ENCODE measurements around the gene SF3B4. TPM values are rescaled to one million over a fixed set of nuclear protein-coding genes. Genes with fewer than 3 reads are reported as not detected.

The SF3B4 gene
- total RNA-seq, 4 donors from 2014 or later = 7.6 to 16.9 (median 14.1) TPM

- Histone ChIP-seq H3K4me3 (peak overlapping the region in 1 of 4 donors; percentile 74), H3K36me3 (peaks cover 0 to 16% (median 0%) of the 10 kb centered on the region in 3 donors), H3K27me3 (no peaks in the 10 kb centered on the region), H3K4me1 (peaks cover 4 to 80% (median 43%) of the 10 kb centered on the region in 3 donors), H3K9me3 (no peaks in the 10 kb centered on the region), H3K27ac (peak overlapping the region; percentile 77 to 90 (median 83))
- no peak for DNase-seq
- no peak for TF ChIP-seq CTCF (IDR thresholded peaks at IDR 0.05)
- no peak for TF ChIP-seq POLR2A (IDR thresholded peaks at IDR 0.05)
- intact Hi-C loops (cut with DNase I) = no loop called here
Measured at GRCh38 chr1:149937759-149938158, 10.2 kb upstream of the SF3B4 start.

- Histone ChIP-seq H3K27me3 (no peaks in the 10 kb centered on the region), H3K9me3 (no peaks in the 10 kb centered on the region), H3K4me3 (peak overlapping the region; percentile 35 to 74 (median 54)), H3K27ac (peak overlapping the region; percentile 77 to 90 (median 83)), H3K4me1 (peaks cover 4 to 74% (median 37%) of the 10 kb centered on the region in 3 donors), H3K36me3 (peaks cover 0 to 22% (median 0%) of the 10 kb centered on the region in 3 donors)
- no peak for DNase-seq
- TF ChIP-seq CTCF (IDR thresholded peaks at IDR 0.05) (no peak), POLR2A (IDR thresholded peaks at IDR 0.05) (peak in 3 of 4 donors; percentile 21 to 77 (median 59))
- WGBS, 2 donors = 16 to 22% methylated on average over 8 of the region's 8 CpGs
- intact Hi-C loops (cut with DNase I) = no loop called here
Measured at GRCh38 chr1:149936992-149937705, 9.5 kb upstream of the SF3B4 start.

- no peak for TF ChIP-seq CTCF (IDR thresholded peaks at IDR 0.05)
- no peak for TF ChIP-seq POLR2A (IDR thresholded peaks at IDR 0.05)
- Histone ChIP-seq H3K36me3 (peaks cover 0 to 29% (median 0%) of the 10 kb centered on the region in 3 donors), H3K4me3 (peak within 1 kb of the TSS; percentile 35 to 74 (median 54)), H3K27me3 (no peaks in the 10 kb centered on the region), H3K9me3 (no peaks in the 10 kb centered on the region), H3K27ac (peak within 1 kb of the TSS; percentile 77 to 90 (median 83)), H3K4me1 (peaks cover 4 to 66% (median 34%) of the 10 kb centered on the region in 3 donors)
- WGBS, 2 donors = 14 to 26% methylated on average over 15 to 17 of the region's 18 CpGs
- intact Hi-C loops (cut with DNase I) = no loop called here
- no peak for DNase-seq
Measured at GRCh38 chr1:149936170-149936991, 8.8 kb upstream of the SF3B4 start, which contains the start of gene MTMR11. Gene MTMR11, minus strand, starts transcription at chr1:149936879. Its CDS starts 232 bp downstream, at chr1:149936647.

DNA sequence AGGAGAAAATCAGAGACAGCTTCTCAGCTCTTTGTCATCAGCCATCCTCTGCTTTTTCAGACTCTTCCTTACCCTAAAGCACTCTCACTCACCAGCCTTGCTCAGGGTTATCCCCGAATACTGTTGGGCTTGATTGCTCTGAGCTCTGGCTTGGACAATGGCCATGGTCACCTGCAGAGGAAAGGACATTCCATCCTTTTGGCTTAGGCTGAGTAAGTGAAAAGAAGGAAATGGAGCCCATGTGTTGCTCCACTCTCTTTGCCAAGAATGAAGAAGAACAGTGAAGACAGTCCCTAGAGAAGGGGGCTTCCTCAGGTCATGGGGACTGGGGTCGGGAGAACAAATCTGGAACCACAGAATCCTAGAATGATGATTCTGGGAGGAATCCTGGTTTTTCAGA is 6.8 kb upstream of the SF3B4 start:
- no peak overlapping the region for H3K4me3 ChIP-seq
- peaks cover 4 to 46% (median 29%) of the 10 kb centered on the region in 3 donors for H3K4me1 ChIP-seq
- H3K9me3 ChIP-seq = no peaks in the 10 kb centered on the region
- H3K27me3 ChIP-seq = no peaks in the 10 kb centered on the region
- peaks cover 0 to 50% (median 0%) of the 10 kb centered on the region in 3 donors for H3K36me3 ChIP-seq
- DNase-seq = no peak
- TF ChIP-seq CTCF (IDR thresholded peaks at IDR 0.05) (no peak), POLR2A (IDR thresholded peaks at IDR 0.05) (no peak)
- intact Hi-C loops (cut with DNase I) = no loop called here
- 71 to 78% methylated on average over 1 of the region's 2 CpGs for WGBS, 2 donors
- H3K27ac ChIP-seq = no peak overlapping the region

DNA sequence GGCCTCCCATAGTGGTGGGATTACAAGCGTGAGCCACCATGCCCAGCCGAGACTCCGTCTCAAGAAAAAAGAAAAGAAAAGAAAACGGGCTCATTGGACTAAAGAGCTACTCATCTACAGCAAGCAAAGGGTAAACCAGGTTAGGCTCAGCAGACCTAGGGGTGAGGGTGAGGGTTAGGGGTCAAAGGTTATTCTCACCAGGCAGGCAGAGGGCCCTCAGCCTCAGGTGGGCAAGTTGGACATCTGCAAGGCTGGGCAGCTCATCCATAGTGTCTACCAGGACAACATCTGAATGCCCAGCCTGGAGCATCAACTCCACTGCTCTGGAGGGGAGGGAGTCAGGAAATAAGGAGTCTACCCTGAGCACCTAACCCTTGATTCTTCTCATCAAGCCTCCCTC is 5.6 kb upstream of the SF3B4 start:
- no peak for DNase-seq
- Histone ChIP-seq H3K27me3 (no peaks in the 10 kb centered on the region), H3K27ac (no peak overlapping the region), H3K9me3 (no peaks in the 10 kb centered on the region), H3K4me1 (peaks cover 4 to 43% (median 29%) of the 10 kb centered on the region in 3 donors), H3K4me3 (no peak overlapping the region), H3K36me3 (peaks cover 0 to 50% (median 0%) of the 10 kb centered on the region in 3 donors)
- 100% methylated on average over 4 of the region's 4 CpGs; no CpG with 5 or more reads in 1 of the 2 donors for WGBS, 2 donors
- intact Hi-C loops (cut with DNase I) = no loop called here
- TF ChIP-seq CTCF (IDR thresholded peaks at IDR 0.05) (no peak), POLR2A (IDR thresholded peaks at IDR 0.05) (no peak)
